PC-3 (cell line): ENCODE measurements around the gene MPDZ.

Experiments
- EZH2phosphoT487 ChIP-seq: fragments of 300-600 bp; sonication (generic); IDR thresholded peaks from 2 replicates; pipeline ENCODE4 v1.6.1; 2018; ENCODE audit warnings: mild to moderate bottlenecking, antibody characterized with exemption, low read length, borderline replicate concordance
- TF ChIP-seq, protein P1 (sequence below): fragments of 300-600 bp; sonication (generic); conservative IDR thresholded peaks from 2 replicates; pipeline ENCODE4 v1.5.1; 2017; ENCODE audit warnings: antibody characterized with exemption, low read depth, mild to moderate bottlenecking, low read length

DNA sequence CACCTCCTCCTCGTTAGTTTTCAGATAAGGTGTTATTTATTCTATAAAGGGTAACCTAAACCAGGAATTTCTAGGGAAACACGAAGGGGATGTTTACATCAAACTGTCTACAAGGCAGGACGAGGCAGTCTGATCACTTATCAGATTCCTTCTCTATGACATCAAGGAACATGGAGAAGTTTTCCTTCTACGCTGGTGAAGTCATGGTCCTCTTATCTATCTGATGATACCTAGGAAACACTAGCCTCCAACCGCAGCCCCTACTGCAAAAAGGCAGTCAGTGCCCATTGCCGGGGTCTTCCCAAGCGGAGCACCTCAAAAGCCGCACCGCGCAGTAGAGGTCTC is 1.5 kb downstream of the MPDZ start:
- TF ChIP-seq, protein P1, sequence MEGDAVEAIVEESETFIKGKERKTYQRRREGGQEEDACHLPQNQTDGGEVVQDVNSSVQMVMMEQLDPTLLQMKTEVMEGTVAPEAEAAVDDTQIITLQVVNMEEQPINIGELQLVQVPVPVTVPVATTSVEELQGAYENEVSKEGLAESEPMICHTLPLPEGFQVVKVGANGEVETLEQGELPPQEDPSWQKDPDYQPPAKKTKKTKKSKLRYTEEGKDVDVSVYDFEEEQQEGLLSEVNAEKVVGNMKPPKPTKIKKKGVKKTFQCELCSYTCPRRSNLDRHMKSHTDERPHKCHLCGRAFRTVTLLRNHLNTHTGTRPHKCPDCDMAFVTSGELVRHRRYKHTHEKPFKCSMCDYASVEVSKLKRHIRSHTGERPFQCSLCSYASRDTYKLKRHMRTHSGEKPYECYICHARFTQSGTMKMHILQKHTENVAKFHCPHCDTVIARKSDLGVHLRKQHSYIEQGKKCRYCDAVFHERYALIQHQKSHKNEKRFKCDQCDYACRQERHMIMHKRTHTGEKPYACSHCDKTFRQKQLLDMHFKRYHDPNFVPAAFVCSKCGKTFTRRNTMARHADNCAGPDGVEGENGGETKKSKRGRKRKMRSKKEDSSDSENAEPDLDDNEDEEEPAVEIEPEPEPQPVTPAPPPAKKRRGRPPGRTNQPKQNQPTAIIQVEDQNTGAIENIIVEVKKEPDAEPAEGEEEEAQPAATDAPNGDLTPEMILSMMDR, result no peak
- no peak for TF ChIP-seq EZH2phosphoT487
